DOHH2 (cell line): Measurements from ENCODE around the gene CTNND1.

ENCODE experiments used
- H3F3A ChIP-seq: fragments of 200-600 bp; sonication (generic), shearing (Covaris generic); 2 replicates; pipeline ENCODE4 v1.6.0; 2016; ENCODE audit warnings: antibody characterized with exemption, mild to moderate bottlenecking; ENCODE audit not compliant: control insufficient read depth, insufficient read depth
- H3K27ac ChIP-seq: fragments of 200-600 bp; sonication (generic); 2 replicates; pipeline ENCODE4 v1.5.1; 2014; ENCODE audit warnings: low read depth, mild to moderate bottlenecking, low read length, moderate library complexity
- H3K27me3 ChIP-seq: fragments of 200-600 bp; sonication (generic); 2 replicates; pipeline ENCODE4 v1.6.1; 2014; ENCODE audit warnings: mild to moderate bottlenecking, low read length, mixed read lengths; ENCODE audit not compliant: control insufficient read depth
- H3K36me3 ChIP-seq: fragments of 200-600 bp; sonication (generic); 2 replicates; pipeline ENCODE4 v1.6.1; 2014; ENCODE audit warnings: mild to moderate bottlenecking, low read length, moderate library complexity, mixed read lengths; ENCODE audit not compliant: control insufficient read depth
- H3K4me1 ChIP-seq: fragments of 200-600 bp; sonication (generic); 2 replicates; pipeline ENCODE4 v1.6.1; 2014; ENCODE audit warnings: mild to moderate bottlenecking, low read length, mixed read lengths; ENCODE audit not compliant: control insufficient read depth
- H3K4me2 ChIP-seq: fragments of 200-600 bp; sonication (generic); 2 replicates; pipeline ENCODE4 v1.6.0; 2014; ENCODE audit warnings: mild to moderate bottlenecking, low read length, moderate library complexity
- H3K4me3 ChIP-seq: fragments of 200-600 bp; sonication (generic); 2 replicates; pipeline ENCODE4 v1.5.1; 2014; ENCODE audit warnings: mild to moderate bottlenecking, low read length, mixed read lengths
- H3K79me2 ChIP-seq: fragments of 200-600 bp; sonication (generic); 2 replicates; pipeline ENCODE4 v1.6.1; 2014; ENCODE audit warnings: mild to moderate bottlenecking, low read length, mixed read lengths; ENCODE audit not compliant: control insufficient read depth
- H3K9me2 ChIP-seq: fragments of 200-600 bp; sonication (generic); replicated peaks from 2 replicates; pipeline ENCODE4 v1.6.1; 2014; ENCODE audit warnings: mild to moderate bottlenecking, low read length, mixed read lengths; ENCODE audit not compliant: control insufficient read depth
- H3K9me3 ChIP-seq: fragments of 200-600 bp; sonication (generic); 2 replicates; pipeline ENCODE4 v1.6.1; 2014; ENCODE audit warnings: antibody characterized with exemption, low read length, mixed read lengths; ENCODE audit not compliant: control insufficient read depth, insufficient read depth
- H4K20me1 ChIP-seq: fragments of 200-600 bp; sonication (generic); 2 replicates; pipeline ENCODE4 v1.6.0; 2014; ENCODE audit warnings: low read depth, mild to moderate bottlenecking, antibody characterized with exemption, low read length, moderate library complexity; ENCODE audit not compliant: control insufficient read depth, insufficient read depth
- CTCF ChIP-seq: fragments of 200-600 bp; sonication (generic); IDR thresholded peaks from one replicate; pipeline ENCODE4 v1.5.1; 2014; ENCODE audit warnings: antibody characterized with exemption, mild to moderate bottlenecking, low read depth, low read length; ENCODE audit not compliant: poor library complexity, severe bottlenecking
- EZH2phosphoT487 ChIP-seq: fragments of 200-600 bp; sonication (generic); IDR thresholded peaks from 2 replicates; pipeline ENCODE4 v1.6.1; 2017; ENCODE audit warnings: borderline replicate concordance, mild to moderate bottlenecking, antibody characterized with exemption, low read length, moderate library complexity, mixed read lengths

The CTNND1 gene

GRCh38 chr11:57792060-57792541, 30.5 kb downstream of the CTNND1 start:
- no peak overlapping the region for H3K4me3 ChIP-seq
- H4K20me1 ChIP-seq, result no peaks in the 10 kb centered on the region
- no peak overlapping the region for H3K27ac ChIP-seq
- H3K9me3 ChIP-seq, result no peaks in the 10 kb centered on the region
- H3K4me1 ChIP-seq, result peaks cover 19% of the 10 kb centered on the region
- H3F3A ChIP-seq, result no peaks in the 10 kb centered on the region
- H3K36me3 ChIP-seq, result peaks cover 20% of the 10 kb centered on the region
- H3K9me2 ChIP-seq, result no peaks in the 10 kb centered on the region
- H3K27me3 ChIP-seq, result no peaks in the 10 kb centered on the region
- H3K79me2 ChIP-seq, result no peaks in the 10 kb centered on the region
- TF ChIP-seq CTCF (no peak), EZH2phosphoT487 (no peak)
- H3K4me2 ChIP-seq, result no peak overlapping the region

- no peaks in the 10 kb centered on the region for H3K9me3 ChIP-seq
- H3K36me3 ChIP-seq, result peaks cover 20% of the 10 kb centered on the region
- H3K4me3 ChIP-seq, result no peak overlapping the region
- H3K27me3 ChIP-seq, result no peaks in the 10 kb centered on the region
- H3K9me2 ChIP-seq, result no peaks in the 10 kb centered on the region
- H3K4me2 ChIP-seq, result 0 out of 2 replicates have a peak overlapping the region, but pooled peaks have one; percentile 25
- H3K27ac ChIP-seq, result no peak overlapping the region
- no peaks in the 10 kb centered on the region for H4K20me1 ChIP-seq
- H3K4me1 ChIP-seq, result peaks cover 19% of the 10 kb centered on the region
- no peaks in the 10 kb centered on the region for H3K79me2 ChIP-seq
- TF ChIP-seq CTCF (no peak), EZH2phosphoT487 (no peak)
- H3F3A ChIP-seq, result no peaks in the 10 kb centered on the region
These were observed 31.3 kb downstream of the CTNND1 start for GRCh38 chr11:57792870-57793269.

- Histone ChIP-seq H3K36me3 (peaks cover 20% of the 10 kb centered on the region), H3K79me2 (no peaks in the 10 kb centered on the region), H3K4me2 (no peak overlapping the region), H3K9me2 (no peaks in the 10 kb centered on the region), H3K4me3 (no peak overlapping the region), H3F3A (no peaks in the 10 kb centered on the region), H3K27ac (no peak overlapping the region), H4K20me1 (no peaks in the 10 kb centered on the region), H3K27me3 (no peaks in the 10 kb centered on the region), H3K4me1 (peaks cover 19% of the 10 kb centered on the region), H3K9me3 (no peaks in the 10 kb centered on the region)
- TF ChIP-seq CTCF, result no peak
- TF ChIP-seq EZH2phosphoT487, result no peak
These were observed 31.9 kb downstream of the CTNND1 start for GRCh38 chr11:57793351-57794115.
